Endothelial cell of umbilical vein (primary cell): Measurements from ENCODE around the gene VAV2. TPM values are rescaled to one million over a fixed set of nuclear protein-coding genes. Genes with fewer than 3 reads are reported as not detected.
"Not testable (repeated sequence)": the region's sequence is repeated elsewhere in the genome, so short reads cannot be mapped to it uniquely, and the experiment has no call there.

Experiments
- BruUV-seq: library from RNA; stranded (reverse); fragments of 400-500 nt; replicated peaks from 2 replicates; lab custom pipeline; 2021; lab: Mats Ljungman, UMichigan
- CTCF ChIA-PET: fragments of 300-600, 350-600 bp; sonication (Branson Sonifier 250); formaldehyde crosslinking; loops from one replicate; lab custom pipeline; 2021; ENCODE audit warnings: antibody characterized with exemption, inconsistent platforms; lab: Charles Lee
- POLR2A ChIA-PET: fragments of 300-600, 350-600 bp; sonication (Branson Sonifier 250); formaldehyde crosslinking; loops from one replicate; lab custom pipeline; 2021; ENCODE audit warnings: antibody characterized with exemption, inconsistent platforms; lab: Charles Lee
- DNase-seq: peaks from one replicate; pipeline ENCODE4 v3.0.0-alpha.2; 2011; ENCODE audit warnings: low read depth, low spot score
- FAIRE-seq: peaks from 2 replicates; lab custom pipeline; 2011; peaks lifted over from hg19 to GRCh38; lab: Jason Lieb, UNC
- H2AFZ ChIP-seq: 2 replicates; pipeline ENCODE4 v1.6.0; 2012; ENCODE audit warnings: low read depth, low read length, control low read depth, inconsistent platforms
- H3K27ac ChIP-seq: 2 replicates; pipeline ENCODE4 v1.5.1; 2011; ENCODE audit warnings: low read depth, mild to moderate bottlenecking, control low read depth, low read length, moderate library complexity; ENCODE audit not compliant: insufficient read depth
- H3K27me3 ChIP-seq, 2 experiments: 2 replicates each; pipeline versions ENCODE4 v1.6.0 to v1.6.1; 2011; ENCODE audit warnings: low read length in 2 of 2, mixed read lengths in 1 of 2; ENCODE audit not compliant: control insufficient read depth in 2 of 2, insufficient read depth in 2 of 2
- H3K36me3 ChIP-seq, 2 experiments: 2 replicates in 1 of 2; 3 replicates in 1 of 2; pipeline ENCODE4 v1.5.1; 2011; ENCODE audit warnings: low read length in 2 of 2, mild to moderate bottlenecking in 1 of 2, moderate library complexity in 1 of 2; ENCODE audit not compliant: control insufficient read depth in 2 of 2, insufficient read depth in 2 of 2; ENCODE audit errors: extremely low read depth in 1 of 2
- H3K4me1 ChIP-seq: 3 replicates; pipeline ENCODE4 v1.5.1; 2011; ENCODE audit warnings: mild to moderate bottlenecking, low read length; ENCODE audit not compliant: control insufficient read depth, insufficient read depth; ENCODE audit errors: extremely low read depth
- H3K4me2 ChIP-seq: 2 replicates; pipeline ENCODE4 v1.6.1; 2011; ENCODE audit warnings: low read length, control low read depth, mixed read lengths; ENCODE audit not compliant: insufficient read depth
- H3K4me3 ChIP-seq, 3 experiments: fragments of 200-600 bp in 1 of 3; sonication (generic), shearing (Covaris generic) in 1 of 3; replicated peaks in 1 of 3; 2 replicates each; pipeline ENCODE4 v1.5.1; 2011 to 2016; ENCODE audit warnings: control low read depth in 3 of 3, low read length in 3 of 3, mild to moderate bottlenecking in 2 of 3, inconsistent platforms in 1 of 3, low read depth in 1 of 3, moderate library complexity in 1 of 3; ENCODE audit not compliant: insufficient read depth in 1 of 3
- H3K79me2 ChIP-seq: 2 replicates; pipeline ENCODE4 v1.6.0; 2012; ENCODE audit warnings: low read length, inconsistent platforms; ENCODE audit not compliant: control insufficient read depth, insufficient read depth
- H3K9ac ChIP-seq: replicated peaks from 2 replicates; pipeline ENCODE3; 2011; ENCODE audit warnings: low read length, control low read depth; ENCODE audit not compliant: insufficient read depth; ENCODE audit errors: extremely low read depth
- H3K9me1 ChIP-seq: replicated peaks from 3 replicates; pipeline ENCODE4 v1.6.0; 2011; ENCODE audit warnings: mild to moderate bottlenecking, low read length; ENCODE audit not compliant: control insufficient read depth, insufficient read depth; ENCODE audit errors: extremely low read depth
- H3K9me3 ChIP-seq: replicated peaks from 2 replicates; pipeline ENCODE4 v1.5.1; 2012; ENCODE audit warnings: low read length, inconsistent platforms; ENCODE audit not compliant: control insufficient read depth, insufficient read depth
- H4K20me1 ChIP-seq: replicated peaks from 2 replicates; pipeline ENCODE3; 2011; ENCODE audit warnings: mild to moderate bottlenecking, low read length; ENCODE audit not compliant: control insufficient read depth, insufficient read depth; ENCODE audit errors: extremely low read depth
- GATA2 ChIP-seq: IDR thresholded peaks from 2 replicates; pipeline ENCODE4 v1.7.0; 2011; ENCODE audit warnings: low read depth, mild to moderate bottlenecking, moderate library complexity, mixed read lengths, low read length; ENCODE audit not compliant: insufficient read length, insufficient read depth
- MYC ChIP-seq: IDR thresholded peaks from one replicate; pipeline ENCODE4 v1.6.1; 2011; ENCODE audit warnings: mild to moderate bottlenecking, low read depth, low read length
- POLR2AphosphoS5 ChIP-seq: IDR thresholded peaks from 2 replicates; pipeline ENCODE4 v1.6.1; 2012; ENCODE audit warnings: low read depth, mild to moderate bottlenecking, control low read depth, low read length, moderate library complexity; ENCODE audit not compliant: insufficient read depth
- dilution Hi-C: fragments of 300-500 bp; cut with MboI; formaldehyde crosslinking; loops from one replicate; pipeline ENCODE4 v1.15.0; 2019; ENCODE audit warnings: low sequenced_read_pairs; ENCODE audit not compliant: extremely low pct_ligation_motif_present
- intact Hi-C: fragments of 100-400 bp; cut with micrococcal nuclease; formaldehyde crosslinking; loops from one replicate; pipeline ENCODE4 v1.10.0; 2022
- polyA plus RNA-seq, 4 experiments: library from polyadenylated mRNA; depleted of rRNA in 3 of 4; stranded (reverse) in 3 of 4; unstranded in 1 of 4; fragments of >200 nt; gene quantifications; 2 replicates each; pipeline versions ENCODE4 v1.2.1 to v1.2.3, GENCODE V29; 2011 to 2012; ENCODE audit warnings: missing spikeins in 1 of 4
- total RNA-seq: library from RNA; stranded (reverse); gene quantifications from 2 replicates; pipeline ENCODE4 v1.2.3, GENCODE V29; 2021
- TF ChIP-seq, protein P1 (sequence below): IDR thresholded peaks from 2 replicates; pipeline ENCODE4 v1.6.1; 2011; ENCODE audit not compliant: insufficient read depth, insufficient read length
- TF ChIP-seq, protein P2 (sequence below), 2 donors: IDR thresholded peaks; 1 replicate in 1 of 2; 2 replicates in 1 of 2; pipeline ENCODE4 v1.5.1; 2011; ENCODE audit warnings: low read length in 2 of 2, mild to moderate bottlenecking in 2 of 2, moderate library complexity in 2 of 2, control low read depth in 1 of 2, inconsistent platforms in 1 of 2, low read depth in 1 of 2; ENCODE audit not compliant: insufficient read depth in 1 of 2; ENCODE audit errors: extremely low read depth in 1 of 2

The VAV2 gene
- total and polyA plus RNA-seq, 2 donors (not counting 3 experiments of a cell fraction or from before 2014, with no cell fraction given), result 10.6 to 30.6 TPM

DNA sequence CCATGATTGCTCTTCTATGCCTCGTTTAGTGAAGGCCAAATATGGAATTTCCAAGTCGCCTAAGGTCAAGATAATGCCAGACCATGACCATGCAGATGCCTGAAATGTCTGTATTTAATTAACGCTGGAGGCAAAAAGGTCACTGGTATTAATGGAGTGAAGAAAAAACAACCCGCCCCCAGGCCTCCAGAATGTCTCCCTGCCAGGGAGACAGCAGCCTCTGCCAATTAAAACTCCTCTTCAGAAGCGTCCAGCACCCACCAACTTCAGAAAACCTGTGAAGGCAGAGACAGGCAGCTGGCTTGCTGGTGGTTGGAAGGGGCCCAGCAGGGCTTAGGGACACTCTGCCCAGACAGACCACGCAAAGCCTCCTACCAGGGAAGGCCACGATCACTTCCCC is 94.4 kb downstream of the VAV2 start:
- dilution Hi-C loops (no loop called here), intact Hi-C loops (no loop called here)
- Histone ChIP-seq H3K36me3 (no peaks in the 10 kb centered on the region), H3K9me3 (no peaks in the 10 kb centered on the region), H4K20me1 (no peaks in the 10 kb centered on the region), H3K27me3 (no peaks in the 10 kb centered on the region), H3K9ac (no peak overlapping the region), H3K27ac (no peak overlapping the region), H3K4me2 (no peak overlapping the region), H3K4me3 (no peak overlapping the region), H3K4me1 (no peaks in the 10 kb centered on the region), H2AFZ (no peak overlapping the region), H3K79me2 (peaks cover 14% of the 10 kb centered on the region), H3K9me1 (no peaks in the 10 kb centered on the region)
- DNase-seq (no peak), FAIRE-seq (no peak)
- BruUV-seq, result no TSS peak
- ChIA-PET POLR2A (no interaction called here), CTCF (no interaction called here)
- TF ChIP-seq POLR2AphosphoS5 (no peak), GATA2 (no peak), MYC (no peak)
- TF ChIP-seq, protein P1, sequence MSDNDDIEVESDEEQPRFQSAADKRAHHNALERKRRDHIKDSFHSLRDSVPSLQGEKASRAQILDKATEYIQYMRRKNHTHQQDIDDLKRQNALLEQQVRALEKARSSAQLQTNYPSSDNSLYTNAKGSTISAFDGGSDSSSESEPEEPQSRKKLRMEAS, result no peak
- TF ChIP-seq, protein P2, sequence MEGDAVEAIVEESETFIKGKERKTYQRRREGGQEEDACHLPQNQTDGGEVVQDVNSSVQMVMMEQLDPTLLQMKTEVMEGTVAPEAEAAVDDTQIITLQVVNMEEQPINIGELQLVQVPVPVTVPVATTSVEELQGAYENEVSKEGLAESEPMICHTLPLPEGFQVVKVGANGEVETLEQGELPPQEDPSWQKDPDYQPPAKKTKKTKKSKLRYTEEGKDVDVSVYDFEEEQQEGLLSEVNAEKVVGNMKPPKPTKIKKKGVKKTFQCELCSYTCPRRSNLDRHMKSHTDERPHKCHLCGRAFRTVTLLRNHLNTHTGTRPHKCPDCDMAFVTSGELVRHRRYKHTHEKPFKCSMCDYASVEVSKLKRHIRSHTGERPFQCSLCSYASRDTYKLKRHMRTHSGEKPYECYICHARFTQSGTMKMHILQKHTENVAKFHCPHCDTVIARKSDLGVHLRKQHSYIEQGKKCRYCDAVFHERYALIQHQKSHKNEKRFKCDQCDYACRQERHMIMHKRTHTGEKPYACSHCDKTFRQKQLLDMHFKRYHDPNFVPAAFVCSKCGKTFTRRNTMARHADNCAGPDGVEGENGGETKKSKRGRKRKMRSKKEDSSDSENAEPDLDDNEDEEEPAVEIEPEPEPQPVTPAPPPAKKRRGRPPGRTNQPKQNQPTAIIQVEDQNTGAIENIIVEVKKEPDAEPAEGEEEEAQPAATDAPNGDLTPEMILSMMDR (IDR thresholded peaks at IDR 0.05; ENCODE audit: extremely low read depth in 1 of 2, insufficient read depth in 1 of 2, low read depth in 1 of 2, low read length in 2 of 2), result no peak

DNA sequence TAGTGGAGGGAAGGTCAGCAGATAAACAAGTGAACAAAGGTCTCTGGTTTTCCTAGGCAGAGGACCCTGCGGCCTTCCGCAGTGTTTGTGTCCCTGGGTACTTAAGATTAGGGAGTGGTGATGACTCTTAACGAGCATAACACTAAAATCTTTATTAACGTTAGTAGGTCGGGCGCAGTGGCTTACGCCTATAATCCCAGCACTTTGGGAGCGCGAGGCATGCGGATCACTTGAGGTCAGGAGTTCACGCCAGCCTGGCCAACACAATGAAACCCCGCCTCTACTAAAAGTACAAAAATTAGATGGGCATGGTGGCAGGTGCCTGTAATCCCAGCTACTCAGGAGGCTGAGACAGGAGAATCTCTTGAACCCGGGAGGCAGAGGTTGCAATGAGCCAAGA is 96.1 kb downstream of the VAV2 start:
- H3K9me1 ChIP-seq, H3K4me2 ChIP-seq, H3K4me3 ChIP-seq, dilution Hi-C loops, H3K36me3 ChIP-seq, H3K9ac ChIP-seq, H2AFZ ChIP-seq, POLR2A ChIA-PET, H3K4me1 ChIP-seq, BruUV-seq, CTCF ChIA-PET, H3K27me3 ChIP-seq, DNase-seq, FAIRE-seq, H3K79me2 ChIP-seq, H4K20me1 ChIP-seq, intact Hi-C loops, H3K27ac ChIP-seq, H3K9me3 ChIP-seq: not testable (repeated sequence)
